ENCODE results near the gene GNL3.

The GNL3 gene

DNA sequence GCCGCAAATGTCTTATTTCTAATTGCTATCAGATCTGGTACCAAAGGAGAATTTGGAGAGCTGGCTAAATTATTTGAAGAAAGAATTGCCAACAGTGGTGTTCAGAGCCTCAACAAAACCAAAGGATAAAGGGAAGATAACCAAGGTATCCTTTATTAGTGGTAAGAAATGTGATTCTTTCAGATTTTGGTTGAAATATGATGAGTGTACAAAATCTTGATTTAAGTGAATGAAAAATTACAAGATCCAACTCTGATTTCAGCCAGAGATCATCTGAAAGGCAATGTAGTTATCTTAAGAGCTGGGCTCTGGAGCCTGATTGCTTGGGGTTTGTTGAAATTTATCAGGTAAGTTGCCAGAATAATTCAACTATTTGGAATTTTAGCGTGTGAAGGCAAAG, 4.7 kb downstream of the GNL3 start:
- no peak for DNase-seq

DNA sequence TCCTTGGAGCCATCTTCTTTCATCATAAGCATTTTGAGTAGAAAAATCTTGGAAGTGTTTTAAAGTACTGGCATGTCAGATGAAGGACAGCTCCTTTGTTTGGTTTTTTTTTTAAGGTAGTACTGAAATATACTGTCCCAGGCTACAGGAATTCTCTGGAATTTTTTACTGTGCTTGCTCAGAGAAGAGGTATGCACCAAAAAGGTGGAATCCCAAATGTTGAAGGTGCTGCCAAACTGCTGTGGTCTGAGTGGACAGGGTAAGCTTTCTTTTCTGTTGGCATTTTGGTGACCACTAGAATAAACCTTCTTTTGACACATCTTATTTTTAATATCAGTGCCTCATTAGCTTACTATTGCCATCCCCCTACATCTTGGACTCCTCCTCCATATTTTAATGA, 7.2 kb downstream of the GNL3 start:
- DNase-seq, result no peak

GRCh38 chr3:52694528-52695189, 8.8 kb downstream of the GNL3 start:
- no peak for DNase-seq

GRCh38 chr3:52695798-52696671, 10.2 kb downstream of the GNL3 start:
- DNase-seq, result no peak

DNA sequence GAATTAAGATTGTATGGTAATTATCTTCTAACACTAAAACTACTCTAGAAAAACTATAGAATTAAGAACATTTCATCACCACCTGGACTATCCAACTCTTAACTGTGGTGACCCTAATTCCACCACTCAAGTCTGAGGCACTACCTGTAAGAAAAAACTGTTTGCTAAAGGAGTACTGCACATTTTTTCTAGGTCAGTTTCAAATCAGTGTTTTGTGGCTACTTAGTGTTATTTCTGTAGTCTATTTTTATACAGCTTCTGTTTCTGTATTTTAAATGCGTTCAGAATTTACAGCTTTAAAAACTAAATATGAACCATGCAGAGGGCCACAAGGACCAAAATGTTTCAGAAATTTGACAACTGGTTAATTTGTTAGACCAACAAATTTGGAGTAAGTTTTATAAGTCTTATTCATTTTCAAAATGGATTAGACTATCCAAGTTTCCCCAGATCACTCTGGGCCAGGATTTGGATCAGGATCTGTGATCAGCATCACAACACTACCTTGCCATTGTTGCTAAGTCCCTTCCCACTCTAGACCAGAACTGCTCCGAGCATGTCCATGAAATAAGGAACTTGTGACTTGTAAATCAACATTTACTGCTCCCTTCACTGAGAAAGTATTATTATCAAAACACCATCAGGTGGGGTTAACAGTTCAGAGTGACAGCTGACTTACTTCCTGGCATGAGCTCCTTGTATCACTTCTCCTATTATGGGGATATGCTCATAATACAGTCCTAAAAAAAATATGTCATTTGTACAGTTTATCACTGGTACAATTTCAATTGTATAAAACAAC, 11.2 kb downstream of the GNL3 start:
- DNase-seq, result no peak

DNA sequence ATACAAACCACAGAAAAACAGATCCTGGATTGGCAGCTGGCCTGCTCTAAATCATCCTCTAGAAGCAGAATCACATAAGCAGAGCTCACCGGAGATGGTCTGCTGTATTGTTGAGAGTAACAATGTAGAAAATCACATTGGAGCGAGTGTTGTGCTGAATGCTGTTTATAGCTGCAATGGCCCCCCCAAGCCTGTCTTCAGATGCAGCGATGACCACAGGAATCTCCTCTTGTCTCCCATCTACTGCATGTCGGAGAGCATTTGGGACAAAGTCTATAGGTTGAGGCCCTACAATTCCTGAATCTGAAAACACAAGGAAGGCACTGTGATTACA, 11.8 kb downstream of the GNL3 start:
- DNase-seq, result no peak

GRCh38 chr3:52703341-52703740, 17.5 kb downstream of the GNL3 start:
- no peak for DNase-seq

DNA sequence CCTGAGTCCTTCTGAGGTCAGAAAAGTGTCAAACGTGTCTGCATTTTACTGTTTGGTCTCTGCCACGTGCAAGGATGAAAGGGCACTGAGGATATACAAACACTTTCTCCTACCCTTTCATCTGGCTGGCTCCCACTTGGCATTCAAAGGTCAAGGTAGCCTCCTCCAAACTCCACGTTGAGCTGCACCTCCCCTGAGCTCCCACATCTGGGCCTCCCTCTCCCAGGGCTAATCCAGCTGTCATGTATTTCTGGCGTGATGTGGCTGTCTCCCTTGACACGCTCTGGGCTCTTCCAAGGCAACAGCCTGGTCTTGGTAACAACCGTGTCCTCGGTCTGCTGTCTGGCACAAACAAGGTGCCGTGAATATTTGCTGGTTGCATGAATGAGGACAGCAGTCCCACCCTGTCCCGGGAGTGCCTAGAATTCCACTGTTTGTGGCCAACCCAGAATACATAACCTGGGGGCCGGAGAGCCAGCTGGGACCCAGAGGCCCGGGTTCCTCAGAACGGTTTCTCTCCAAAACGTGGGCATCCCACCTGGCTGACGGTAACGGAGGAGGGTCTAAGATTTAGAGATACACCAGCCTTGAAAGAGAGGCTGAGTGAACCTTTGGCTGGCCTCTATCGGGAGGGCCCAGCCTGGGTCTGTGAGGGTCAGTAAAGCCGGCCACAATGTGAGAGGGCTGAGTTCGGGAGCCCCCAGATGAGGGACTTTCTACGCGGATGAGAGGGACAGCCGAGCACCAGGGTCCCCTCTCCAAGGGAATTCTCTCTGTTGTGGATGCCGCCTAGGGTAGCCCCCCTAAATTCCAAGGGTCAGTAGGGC, 19.0 kb downstream of the GNL3 start:
- DNase-seq, result no peak

DNA sequence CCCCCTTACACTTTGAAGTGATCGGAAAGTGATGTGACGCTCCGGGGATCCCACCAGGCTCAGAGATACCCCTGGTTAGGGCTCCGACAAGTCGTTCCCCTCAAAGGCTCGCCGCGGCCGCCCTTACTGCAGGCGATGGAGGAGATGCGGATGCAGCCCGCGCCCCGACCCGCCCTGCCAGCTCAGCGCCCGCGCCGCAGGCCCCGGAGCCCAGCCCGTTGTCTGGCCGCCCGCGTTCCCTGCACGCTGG, 19.5 kb downstream of the GNL3 start:
- no peak for DNase-seq

- peak; percentile 45 for DNase-seq
Measured at GRCh38 chr3:52705688-52706686, 20.2 kb downstream of the GNL3 start, which contains the start of the genes GLT8D1 and SPCS1. TSS of gene GLT8D1 (minus strand) at chr3:52705791. CDS start at chr3:52700460, 5,331 bp downstream. TSS of gene SPCS1 (plus strand) at chr3:52706106. CDS start at chr3:52706247, 141 bp downstream.

GRCh38 chr3:52707585-52707984, 21.8 kb downstream of the GNL3 start:
- DNase-seq, result no peak

DNA sequence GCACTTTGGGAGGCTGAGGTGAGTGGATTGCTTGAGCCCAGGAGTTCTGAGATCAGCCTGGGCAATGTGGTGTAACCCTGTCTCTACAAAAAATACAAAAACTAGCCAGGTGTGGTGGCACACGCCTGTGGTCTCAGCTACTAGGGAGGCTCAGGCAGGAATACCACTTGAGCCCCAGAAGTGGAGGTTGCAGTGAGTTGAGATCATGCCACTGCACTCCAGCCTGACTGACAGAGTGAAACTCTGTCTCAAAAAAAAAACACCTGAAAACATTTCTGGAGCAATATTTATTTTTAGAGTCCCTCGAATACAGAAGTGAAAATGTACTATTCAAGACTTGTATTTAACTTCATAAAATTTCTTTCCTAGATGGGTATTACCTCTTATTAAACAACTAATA, 24.7 kb downstream of the GNL3 start:
- DNase-seq, result no peak

- DNase-seq, result no peak
Measured at GRCh38 chr3:52712291-52713212, 26.7 kb downstream of the GNL3 start.

DNA sequence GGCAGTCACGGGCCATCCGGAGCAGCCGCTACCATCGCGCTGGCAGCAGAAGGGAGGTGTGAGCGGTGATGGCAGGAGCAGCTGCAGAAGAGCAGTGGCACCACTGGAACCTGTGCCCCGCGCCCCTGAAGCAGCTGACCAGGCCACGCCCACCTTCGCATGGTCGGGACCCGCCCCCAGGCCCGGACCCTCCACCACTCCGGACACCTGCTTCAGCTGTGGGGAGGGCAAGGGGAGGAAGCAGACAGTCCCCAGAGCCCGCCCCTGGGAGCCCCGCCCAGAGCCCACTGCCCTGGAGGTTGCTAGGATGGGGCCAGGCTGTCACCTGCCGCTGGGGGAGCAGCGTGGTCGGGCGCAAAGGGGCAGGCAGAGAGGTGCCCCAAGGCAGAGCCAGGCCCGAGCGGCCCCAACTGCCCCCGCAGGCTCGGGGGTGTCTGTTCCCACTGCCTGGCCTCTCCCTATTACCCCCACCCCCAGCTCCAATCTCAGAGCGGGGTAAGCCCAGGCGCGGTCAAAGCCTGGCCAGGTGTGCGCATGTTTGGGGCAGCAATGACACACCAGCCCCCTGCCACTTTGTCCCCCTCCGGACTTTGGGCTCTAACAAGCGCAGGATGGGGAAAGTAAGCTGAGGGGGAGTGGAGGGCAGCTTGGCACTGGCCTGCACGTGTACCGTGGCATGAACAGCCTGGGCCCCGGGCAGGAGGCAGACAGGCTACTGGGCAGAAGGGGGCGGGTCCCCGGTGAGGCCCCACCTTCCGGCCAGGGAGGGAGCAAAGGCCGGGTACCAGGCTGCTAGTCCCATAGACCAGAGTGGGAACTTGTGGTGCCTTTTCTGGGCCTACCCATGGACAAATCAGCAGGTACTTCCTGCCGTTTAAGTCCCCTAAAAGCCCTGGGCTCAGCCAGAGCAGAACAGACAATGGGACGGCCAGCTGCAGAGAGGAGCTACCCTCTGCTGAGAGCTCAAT, 28.8 kb downstream of the GNL3 start:
- DNase-seq, result no peak

DNA sequence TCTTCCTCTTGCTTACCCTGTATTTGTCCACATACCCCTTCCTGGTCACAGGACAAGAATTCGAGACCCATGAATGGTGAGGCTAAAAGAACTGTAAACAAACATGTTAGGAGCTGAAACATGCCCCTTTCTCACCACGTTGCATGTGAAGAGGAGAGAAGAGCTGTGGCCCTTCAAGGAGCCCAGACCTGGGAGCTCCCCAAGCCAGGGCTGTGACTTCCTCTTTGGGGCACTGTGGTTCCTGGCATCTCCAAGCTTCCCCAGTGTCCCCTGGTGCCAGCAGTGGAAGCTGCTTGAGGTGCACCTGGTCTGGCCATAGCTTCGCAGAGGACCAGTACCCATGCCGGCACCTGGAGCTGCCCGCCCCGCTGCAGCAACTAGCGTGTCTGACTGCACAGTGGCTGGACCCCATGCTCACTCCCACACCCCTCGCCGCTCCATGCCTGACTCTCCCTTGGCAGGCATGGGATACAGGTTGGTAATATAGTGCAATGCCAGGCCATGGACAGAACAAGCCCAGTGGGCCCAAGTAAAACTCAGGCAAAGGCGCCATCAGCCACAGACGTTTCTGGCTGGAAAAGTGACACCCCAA, 30.0 kb downstream of the GNL3 start:
- DNase-seq, result no peak

DNA sequence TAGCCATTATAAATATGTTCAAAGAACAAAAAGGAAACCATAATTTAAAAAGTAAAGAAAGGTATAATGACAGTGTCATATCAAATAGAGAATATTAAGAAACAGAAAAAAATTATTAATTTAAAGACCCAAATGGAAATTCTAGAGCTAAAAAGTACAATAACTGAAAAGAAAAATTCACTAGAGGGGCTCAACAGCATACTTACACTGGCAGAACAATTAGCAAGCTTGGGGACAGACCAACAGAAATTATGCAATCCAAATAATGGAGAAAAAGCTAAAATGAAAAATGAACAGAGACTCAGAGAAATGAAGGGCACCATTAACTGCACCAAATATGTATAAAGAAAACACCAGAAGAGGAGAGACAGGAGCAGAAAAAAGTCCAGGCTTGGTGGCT, 33.8 kb downstream of the GNL3 start:
- no peak for DNase-seq

GRCh38 chr3:52721002-52721729, 35.3 kb downstream of the GNL3 start:
- DNase-seq, result no peak

GRCh38 chr3:52721730-52722008, 35.8 kb downstream of the GNL3 start:
- DNase-seq, result no peak
